GM18909 (cell line): ENCODE measurements around the gene RABGGTA.

Experiments used
- ATAC-seq: cut with Tn5 transposase; IDR thresholded peaks from one replicate; pipeline ENCODE4 v1.9.1; 2021; ENCODE audit warnings: mild to moderate bottlenecking; ENCODE audit not compliant: unreplicated experiment, poor library complexity

RABGGTA gene

DNA sequence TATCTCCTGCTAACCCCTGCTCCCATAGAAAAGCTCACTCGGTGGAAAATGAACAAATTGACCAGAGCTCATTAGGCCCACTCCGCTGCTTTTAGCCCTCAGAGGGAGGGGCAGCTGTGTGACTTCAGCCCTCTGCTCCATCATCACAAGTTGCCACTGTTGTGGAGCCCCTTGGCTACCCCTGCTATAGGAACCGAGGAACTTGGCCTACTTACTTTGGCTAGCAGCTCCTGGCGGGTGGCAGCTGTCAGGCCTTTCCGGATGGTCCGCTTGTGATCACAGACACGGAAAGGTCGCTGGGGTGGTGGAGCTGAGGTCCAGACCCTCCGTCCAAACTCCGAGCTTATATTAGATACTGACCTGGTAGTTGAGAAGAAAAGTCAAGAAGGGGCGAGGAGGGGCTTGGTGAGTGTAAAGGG is 35.8 kb upstream of the RABGGTA start:
- ATAC-seq: no peak

DNA sequence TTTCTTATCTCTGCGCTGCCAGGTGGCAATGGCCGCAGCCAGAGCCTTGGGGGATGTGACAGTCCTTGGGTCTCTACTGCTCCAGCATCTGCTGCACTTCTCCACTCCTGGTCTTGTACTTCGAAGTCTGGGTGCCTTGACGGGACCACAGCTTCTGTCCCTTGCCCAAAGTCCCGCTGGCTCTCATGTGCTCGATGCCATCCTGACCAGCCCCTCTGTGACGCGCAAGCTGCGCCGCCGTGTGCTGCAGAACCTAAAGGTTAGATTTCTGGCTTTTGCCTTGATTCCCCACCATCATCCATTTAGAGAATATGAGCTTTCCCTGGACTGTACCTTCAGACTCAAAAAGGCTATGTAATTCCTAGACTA is 32.6 kb upstream of the RABGGTA start:
- no peak for ATAC-seq

DNA sequence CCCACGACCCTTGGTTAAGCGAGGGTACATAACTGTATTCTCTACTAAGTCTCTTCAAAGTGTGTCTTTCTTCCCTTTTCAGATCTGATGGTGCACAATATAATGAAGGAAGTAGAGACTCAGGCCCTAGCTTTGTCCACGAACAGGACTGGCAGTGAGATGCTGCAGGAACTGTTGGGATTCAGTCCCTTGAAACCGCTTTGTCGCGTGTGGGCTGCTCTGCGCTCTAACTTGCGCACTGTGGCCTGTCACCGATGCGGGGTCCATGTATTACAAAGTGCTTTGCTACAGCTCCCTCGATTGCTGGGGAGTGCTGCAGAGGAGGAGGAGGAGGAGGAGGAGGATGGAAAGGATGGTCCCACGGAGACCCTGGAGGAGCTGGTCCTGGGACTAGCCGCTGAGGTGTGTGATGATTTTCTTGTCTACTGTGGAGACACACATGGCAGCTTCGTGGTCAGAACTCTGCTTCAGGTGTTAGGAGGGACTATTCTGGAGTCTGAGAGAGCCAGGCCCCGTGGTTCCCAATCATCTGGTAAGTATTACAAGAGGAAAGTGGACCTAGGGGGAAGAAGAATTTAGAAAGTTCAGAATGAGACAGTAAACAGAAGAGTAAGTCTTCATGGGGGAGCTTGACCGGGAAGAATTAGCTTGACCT is 29.1 kb upstream of the RABGGTA start:
- no peak for ATAC-seq

DNA sequence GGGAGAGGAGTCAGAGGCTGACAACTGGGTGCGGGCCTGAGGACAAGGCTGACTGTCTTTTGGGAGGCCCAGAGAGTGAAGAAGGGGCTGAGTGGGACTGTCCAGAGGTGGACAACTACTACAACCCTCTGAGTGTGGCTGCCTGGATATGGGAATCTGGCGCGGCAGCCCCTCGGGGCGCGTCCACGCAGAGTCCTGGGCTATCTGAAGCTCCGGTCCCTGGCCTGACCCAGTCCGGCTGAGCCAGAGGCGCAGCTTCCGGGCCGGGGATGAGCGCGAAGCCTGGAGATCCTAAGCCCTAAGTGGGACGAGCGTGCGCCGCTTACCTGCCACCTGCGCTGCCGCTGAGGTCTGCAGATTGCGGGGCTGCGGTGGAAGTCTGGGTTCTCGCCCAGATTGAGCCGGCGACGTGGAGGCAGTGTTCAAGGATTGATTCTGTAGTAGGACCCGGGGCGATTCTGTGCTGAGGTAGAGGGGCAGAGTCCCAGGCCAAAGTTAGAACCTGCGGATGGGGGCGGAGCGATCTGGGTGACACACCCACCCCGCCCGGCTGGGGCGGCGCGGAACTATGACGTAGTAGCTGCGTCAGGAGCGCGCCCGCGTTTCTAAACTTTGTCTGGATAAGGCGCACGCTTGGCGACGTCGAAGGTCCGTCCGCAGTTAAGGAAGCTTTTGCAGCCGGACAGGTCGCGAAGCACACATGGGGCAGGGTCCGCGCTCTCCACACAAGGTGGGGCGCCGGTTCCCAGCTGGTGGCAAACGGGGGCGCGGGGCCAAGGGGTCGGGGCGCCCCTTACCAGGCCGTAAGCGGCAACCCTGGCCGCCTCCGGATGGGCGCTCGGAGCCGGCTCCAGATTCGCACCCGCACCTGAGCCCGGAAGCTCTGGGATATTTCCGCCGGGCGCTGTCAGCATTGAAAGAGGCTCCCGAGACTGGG is 28.1 kb upstream of the RABGGTA start, which contains the start of the genes DHRS1 and NOP9:
TSS of gene DHRS1 (minus strand) at position 526 of the 937 bp plus-strand sequence. CDS start 674 bp downstream, outside the sequence.
TSS of gene NOP9 (plus strand) at position 596 of the 937 bp plus-strand sequence. CDS start at position 701, 105 bp downstream.
- ATAC-seq: peak; percentile 80

DNA sequence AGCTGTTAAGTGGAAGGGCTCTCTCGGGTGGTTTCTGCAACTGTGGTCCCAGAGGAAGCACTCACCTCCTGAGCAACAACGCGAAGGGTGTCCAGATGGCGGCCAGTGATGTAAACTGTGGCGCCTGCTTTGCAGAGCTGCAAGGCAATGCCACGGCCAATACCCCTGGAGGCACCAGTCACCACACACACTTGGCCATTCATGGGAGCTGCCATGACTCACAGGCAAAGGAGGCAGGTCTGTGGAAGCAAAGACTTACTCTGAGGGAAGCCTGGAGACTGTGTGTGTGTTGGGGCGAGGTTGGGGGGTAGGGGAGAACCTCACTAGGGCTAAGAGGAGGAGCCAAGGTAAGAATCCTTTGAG is 27.5 kb upstream of the RABGGTA start:
- ATAC-seq: peak; percentile 7

DNA sequence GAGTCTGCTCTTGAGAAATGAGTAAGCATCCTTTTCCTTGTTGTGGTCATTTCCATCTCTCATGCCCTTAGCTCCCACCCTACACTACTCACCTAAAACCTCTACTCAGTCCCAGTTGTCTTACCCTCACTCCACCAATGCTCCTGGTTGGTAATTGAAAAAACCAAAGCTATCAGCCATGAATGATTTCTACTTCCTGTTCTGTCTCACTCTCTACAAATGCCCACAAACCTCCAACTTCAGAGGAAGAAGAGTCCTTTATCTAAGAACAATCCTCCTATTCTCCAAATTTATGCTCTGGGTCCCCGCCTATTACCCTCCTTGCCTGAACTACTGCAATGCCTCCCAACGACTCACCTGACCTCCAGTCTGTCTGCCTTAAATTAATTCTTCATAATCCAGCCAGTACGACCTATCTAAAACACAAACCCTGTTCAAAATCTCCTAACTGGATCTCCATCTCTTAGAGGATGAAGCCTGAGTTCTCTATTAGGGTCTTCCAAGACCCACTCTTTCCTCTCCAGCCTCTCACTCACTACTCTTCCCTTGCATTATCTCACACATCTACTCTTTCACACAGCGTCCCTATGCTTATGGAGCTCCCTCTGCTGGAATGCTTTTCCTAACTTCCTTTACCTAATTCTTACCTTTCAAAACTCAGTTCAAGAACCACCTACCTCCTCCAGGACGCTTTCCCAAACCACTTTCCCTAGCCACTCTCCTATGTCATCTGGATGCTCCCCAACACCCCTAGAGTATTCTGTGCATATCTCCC is 26.0 kb upstream of the RABGGTA start:
- ATAC-seq: peak; percentile 15

DNA sequence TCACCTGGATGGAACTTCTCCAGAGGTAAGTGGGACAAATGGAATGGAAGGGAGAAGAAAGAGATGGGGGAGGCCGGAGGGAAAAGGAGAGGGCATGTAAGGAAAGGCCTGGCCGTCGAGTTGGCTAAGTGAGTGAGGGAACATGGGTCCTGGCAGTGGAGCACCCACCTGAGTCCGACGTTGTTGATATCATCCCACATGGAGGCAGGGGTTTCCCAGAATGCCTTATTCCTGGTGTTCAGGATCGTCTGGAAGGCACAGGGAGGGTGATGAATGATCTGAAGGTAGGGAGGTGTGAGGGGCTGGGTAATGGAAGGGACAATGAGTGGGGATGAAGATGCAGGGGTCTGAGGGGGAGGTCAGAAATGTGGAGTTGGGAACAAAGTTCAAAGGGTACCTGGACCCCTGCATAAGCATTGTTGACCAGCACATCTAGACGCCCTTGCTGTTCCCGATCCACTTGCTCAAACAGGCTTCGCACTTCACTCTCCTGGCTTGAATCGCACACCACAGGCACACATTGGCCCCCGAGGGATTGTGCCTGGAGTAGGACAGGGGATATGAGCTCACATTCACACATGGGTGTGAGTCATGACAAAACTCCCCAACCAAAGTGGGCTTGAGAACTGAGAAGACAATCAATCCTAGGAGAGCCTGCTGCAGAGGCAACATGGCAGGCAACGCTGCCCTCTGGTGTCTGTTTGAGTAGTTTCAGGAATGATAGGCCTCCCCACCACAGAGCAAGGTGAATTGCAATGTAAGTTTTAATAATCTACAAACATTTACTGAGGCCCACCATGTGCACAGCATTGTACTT is 25.2 kb upstream of the RABGGTA start:
- ATAC-seq: peak; percentile 57

DNA sequence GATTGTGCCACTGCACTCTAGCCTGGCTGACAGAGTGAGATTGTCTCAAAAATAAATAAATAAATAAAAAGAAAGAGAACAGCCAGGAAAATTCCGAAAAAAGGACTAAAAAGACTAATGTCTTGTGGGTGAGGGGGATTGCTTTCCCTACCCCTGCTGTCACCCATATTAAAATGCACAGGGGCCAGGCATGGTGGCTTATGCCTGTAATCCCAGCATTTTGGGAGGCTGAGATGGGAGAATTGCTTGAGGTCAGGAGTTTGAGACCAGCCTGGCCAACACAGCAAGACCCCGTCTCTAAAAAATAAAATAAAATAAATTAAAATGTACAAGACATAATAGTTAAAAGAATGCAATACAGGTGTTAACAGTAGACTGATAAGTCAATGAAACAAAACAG is 22.1 kb upstream of the RABGGTA start:
- no peak for ATAC-seq

DNA sequence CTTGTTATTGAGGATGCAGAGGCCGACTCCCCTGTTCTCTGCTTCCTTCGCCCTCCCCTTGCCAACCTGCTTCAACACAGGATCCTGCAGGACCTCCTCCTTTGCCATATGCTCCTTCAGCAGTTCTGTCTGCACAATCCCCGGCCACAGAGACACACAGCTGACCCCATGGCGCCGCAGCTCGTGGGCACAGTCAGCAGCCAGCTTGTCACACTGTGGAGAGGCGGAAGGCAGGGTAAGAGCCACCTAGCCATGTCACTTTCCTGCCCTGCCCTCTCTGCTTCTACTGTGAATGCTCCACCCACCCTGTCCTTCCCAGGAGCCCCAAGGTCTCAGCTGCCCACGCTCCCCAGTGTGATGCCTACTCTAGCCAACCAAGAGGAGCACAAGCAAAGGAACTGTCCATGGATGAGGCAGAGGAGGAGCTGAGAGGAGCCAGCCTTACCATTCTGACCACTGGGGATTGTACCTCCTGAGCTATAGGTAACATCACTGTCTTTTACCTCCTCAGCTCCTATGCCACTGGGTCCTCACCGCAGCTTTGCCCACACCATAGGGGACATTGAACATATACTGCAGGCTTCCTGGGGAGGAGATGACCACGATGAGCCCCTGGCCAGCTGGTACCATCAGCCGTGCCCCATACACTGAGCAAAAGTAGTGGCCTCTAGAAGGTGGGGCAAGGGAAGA is 20.9 kb upstream of the RABGGTA start:
- no peak for ATAC-seq

DNA sequence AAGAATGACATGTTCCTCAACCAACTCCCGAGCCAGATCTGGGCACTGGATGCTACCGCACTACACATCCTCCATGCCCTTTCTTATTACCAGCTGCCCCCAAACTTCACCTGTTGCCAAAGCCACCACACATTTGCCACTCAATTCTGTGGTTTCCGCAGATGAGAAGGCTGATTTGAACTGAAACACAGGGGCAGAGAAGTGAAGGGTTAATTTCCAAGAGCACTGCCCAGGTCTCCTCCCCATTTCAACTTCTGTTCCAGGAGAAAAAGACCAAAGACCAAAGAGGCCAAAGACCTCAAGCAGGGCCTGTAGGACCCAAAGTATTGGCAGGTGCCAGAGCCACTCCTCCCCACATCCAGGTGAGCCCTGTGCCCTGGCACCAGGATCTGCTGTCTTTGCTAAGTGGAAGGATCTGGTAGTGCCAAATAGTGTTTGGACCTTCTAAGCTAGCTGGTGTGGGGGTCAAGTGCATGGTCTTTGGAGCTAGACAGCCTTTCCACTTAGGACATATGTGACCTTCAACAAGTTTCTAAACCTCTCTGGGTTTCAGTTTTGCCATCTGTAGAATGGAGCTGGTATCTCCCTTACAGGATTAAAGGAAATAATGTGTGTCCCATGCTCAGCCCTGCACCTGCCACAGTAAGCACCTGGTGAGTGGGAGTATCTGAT is 20.2 kb upstream of the RABGGTA start:
- no peak for ATAC-seq

DNA sequence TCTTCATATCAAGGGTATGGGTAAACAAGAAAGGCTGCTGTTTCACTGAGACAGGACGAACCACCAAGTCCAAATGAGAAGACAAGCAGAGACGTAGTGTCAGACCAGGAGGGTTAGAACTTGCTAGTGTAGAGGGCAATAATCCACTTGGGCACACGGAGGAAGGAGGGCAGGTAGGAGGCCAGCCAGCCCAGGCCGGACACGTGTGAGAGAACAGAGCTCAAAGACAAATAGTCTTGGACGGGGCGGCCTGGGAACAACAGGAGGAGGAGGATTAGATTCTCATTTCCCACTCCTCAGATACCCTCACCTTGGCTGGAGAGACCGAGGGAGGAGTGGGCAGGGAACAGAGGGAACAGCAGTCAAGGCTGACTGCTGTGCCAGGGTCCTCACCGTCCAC is 19.3 kb upstream of the RABGGTA start:
- no peak for ATAC-seq

DNA sequence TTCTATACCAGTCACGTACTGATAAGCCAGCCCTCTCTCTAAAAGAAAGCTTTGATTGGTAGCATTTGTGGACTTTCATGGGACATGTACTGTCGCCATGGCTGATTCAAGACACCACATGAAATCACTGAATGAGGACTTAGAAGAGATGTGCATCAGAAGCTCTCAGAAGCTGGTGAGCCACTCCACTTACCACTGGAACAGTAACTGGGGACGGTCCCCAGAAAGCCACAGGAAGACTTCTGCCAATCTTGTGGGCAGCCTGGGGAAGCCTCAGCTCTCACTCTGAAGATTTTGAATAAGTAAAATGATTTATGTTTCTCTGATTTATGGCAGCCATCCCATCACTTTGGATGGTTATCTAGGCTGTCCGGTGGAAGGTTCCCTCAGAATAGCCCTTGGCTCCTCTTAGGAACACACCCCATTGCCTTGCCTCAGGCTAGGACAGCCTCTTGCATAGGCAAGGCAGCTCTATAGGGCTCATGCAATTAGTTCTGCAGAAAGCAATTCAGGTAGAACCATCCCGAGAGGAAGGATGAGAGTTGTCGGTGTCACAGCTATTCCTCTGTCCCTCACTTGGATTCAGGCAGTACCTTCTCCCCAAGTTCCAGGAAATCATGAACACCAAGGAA is 18.4 kb upstream of the RABGGTA start:
- no peak for ATAC-seq

DNA sequence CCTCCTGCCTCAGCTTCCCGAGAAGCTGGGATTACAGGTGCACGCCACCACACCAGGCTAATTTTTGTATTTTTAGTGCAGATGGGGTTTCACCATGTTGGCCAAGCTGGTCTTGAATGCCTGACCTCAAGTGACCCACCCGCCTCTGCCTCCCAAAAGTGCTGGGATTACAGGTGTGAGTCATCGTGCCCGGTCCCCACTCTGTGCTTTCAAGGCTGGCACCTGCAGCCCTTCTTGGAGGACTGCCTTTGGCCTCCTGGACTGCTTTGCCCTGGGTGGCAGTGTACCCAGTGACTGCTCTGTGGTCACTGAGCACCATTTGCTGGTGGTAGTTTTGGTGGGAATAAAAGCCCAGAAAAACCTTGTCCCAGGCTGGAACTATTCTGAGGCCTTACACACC is 15.6 kb upstream of the RABGGTA start:
- ATAC-seq: no peak

DNA sequence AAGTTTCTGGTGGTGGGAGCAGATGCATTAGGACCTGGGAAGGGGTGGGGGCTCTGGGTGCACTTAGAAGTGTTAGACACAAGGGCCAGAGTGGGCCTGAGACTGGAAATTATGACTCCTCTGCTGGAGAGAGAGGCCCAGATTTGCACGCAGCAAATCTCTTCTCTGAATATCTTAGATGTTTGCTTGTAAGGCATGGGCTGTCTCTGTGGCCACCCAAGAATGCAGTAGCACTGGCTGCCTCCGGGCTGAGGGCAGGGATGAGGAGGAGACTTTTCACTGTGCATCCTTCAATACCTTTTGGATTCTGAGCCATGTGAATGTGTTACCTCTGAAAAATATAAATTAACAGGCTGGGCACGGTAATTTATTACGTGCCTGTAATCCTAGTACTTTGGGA is 14.0 kb upstream of the RABGGTA start:
- ATAC-seq: no peak

DNA sequence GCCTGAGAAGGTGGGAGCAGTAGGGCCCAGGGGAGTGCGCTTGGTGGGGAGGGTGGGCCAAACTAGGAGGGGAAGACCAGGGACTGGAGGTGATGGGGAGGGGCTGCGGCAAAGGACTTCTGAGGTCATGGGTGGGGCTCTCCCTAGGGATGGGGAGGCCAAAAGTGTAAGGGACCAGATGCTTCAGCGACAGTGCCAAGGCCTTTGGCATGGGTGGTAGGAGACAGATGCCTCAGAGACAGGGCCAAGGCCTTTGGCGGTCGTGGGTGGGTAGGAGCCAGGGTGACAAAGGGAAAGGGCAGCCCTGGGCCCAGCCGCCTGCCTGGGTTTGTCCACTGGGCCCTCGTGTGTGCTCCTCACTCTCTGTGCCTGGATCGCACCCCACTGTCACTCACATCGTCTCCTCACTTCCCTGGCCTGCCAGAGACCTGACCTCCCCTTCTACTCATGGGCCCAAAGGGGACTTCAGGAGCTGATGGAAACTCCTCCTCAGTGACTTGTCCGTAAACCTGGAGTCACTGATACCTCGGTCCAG is 13.2 kb upstream of the RABGGTA start:
- no peak for ATAC-seq

DNA sequence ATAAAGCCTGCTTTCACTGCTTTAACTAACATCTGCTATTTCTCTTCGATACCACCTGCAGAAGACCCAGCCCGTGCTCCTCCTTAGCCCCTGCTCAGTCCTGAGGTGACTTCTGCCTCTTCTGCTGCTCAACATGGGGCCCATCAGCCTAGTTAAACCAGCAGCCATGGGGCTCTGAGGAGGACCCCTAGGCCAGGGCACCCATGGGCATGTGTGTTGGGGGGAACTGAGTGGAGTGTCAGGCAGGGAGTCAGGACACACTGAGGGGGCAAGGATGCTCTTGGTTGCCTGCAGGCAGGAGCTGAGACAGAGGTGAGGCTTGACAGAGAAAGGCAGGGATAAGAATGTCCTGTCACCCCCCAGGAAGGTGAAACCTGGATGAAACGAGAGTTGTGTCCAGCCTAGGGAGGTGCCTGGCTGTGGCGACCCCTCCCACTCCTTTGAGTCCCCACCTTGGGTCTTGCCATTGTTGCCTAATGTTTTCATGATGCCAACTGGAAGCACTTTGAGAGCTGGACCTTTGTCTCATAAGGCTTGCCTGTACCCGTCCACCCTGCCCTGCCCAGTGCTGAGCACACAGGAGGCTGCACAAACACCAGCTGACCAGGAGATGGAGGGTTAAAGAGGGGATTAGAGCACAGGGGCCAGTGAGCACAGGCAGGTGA is 12.5 kb upstream of the RABGGTA start:
- ATAC-seq: no peak

DNA sequence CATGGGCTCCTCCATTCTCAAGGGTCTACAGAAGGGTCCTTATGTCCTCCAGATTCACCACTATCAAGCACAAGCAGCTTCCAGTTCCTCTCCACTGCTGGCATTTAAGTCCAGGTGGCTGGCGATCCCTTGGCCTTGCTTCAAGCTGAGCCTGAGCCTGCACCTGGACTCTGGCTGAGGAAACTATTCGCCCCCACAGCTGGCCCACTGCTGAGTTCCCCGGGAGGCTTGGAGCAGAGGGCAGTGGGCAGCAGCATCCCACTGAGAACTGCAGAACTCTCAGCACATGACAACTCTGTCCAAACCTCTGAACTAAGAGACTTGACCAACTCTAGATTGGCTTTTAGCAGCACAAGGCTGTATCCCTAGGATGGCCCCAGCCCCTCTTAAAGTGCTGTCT is 11.3 kb upstream of the RABGGTA start:
- ATAC-seq: no peak

DNA sequence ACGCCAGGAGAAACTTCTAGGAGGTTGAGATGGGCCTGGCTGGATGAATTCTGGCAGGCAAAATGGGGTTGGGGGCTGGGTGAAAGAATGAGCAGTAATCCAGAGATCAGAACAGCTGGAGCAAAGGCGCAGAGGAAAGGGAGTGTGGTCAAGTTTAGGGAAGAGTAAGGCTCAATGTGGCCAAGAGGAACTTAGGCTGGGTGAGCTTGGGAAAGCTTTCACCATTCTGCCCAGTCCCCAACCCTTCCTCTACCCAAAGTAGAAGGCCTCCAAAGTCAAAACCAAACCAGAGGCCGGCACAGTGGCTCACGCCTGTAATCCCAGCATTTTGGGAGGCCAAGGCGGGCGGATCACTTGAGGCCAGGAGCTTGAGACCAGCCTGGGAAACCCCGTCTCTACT is 10.2 kb upstream of the RABGGTA start:
- ATAC-seq: no peak
